Muscle of back (tissue), 13 donors: ENCODE data around the gene CNMD. TPM values are rescaled to one million over a fixed set of nuclear protein-coding genes. Genes with fewer than 3 reads are reported as not detected.

Experiments used
- DNase-seq, 3 donors: peaks; one replicate each; pipeline versions ENCODE4 v3.0.0 to v3.0.0-alpha.2; 2013
- long read RNA-seq, 9 donors: transcript quantifications; one replicate each; lab custom pipeline, GENCODE V29; 2026
- polyA plus RNA-seq, 10 donors: library from polyadenylated mRNA; unstranded; fragments of 120-200 nt; gene quantifications; one replicate each; pipeline ENCODE4 v1.2.1, GENCODE V29; 2013; ENCODE audit not compliant: insufficient read length in 10 of 10

CNMD gene
- 1 to 10 TPM in 5 of 10 donors, under 1 TPM in 5; 0.44 to 1.4 (median 0.95) TPM for polyA plus RNA-seq
- long read RNA-seq, donor 1 = 0 reads
- long read RNA-seq, donor 2 = 0 reads
- long read RNA-seq, donor 3 = 0 reads
- long read RNA-seq, donor 4 = 0 reads
- long read RNA-seq, donor 5 = 0 reads
- long read RNA-seq, donor 6, partial matches to known transcripts = 0 of 1 reads
- long read RNA-seq, donor 6, other reads (novel, unspliced or antisense) = 0 of 1 reads
- long read RNA-seq, donor 7 = 0 reads
- long read RNA-seq, donor 8 = 0 reads
- long read RNA-seq, donor 9 = 0 reads

- no peak for DNase-seq
Measured at GRCh38 chr13:52739468-52740071, at the start of gene CNMD. CNMD (minus strand) TSS chr13:52739820; CDS start chr13:52739701, 119 bp downstream.

DNA sequence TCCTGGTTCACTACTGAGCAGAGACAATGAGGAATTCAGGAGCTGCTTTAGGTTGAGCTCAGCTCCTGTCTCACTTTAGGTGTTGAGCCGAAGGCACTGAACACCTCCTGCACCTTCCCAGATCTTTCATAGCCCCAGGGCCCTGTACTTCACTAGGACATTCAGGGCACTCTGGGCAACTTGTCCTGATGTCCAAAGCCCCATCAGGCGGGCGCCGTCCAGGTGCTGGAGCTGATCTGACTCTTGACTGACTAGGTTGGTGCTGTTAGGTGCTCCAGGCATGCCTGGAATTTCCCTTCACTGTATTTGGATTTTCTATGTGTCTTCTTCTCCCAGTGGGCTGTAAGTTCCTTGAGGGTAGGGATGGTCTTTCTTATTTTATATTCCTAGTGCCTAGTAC is 48.4 kb upstream of the CNMD start:
- no peak for DNase-seq

GRCh38 chr13:52787235-52787634 is 47.6 kb upstream of the CNMD start:
- DNase-seq = no peak

DNA sequence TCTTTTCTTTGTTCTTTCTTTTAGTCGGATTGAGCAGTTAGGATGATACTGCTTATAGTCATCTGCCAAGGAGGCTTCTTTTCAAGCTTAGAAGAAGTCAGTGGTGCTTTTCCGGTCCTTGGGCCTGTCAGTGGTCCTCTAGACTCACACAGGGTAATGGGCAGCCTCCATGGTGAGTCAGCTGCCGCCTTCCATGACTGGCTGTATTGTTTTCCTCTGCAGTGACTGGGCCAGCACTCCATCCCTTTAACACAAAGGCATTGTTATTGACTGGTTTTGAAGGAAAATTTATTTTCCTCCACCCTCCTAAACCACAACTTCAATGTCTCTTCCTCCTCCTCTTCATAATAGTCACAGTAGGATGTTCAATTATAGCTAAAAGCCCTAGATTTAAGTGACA is 47.1 kb upstream of the CNMD start:
- DNase-seq = no peak

DNA sequence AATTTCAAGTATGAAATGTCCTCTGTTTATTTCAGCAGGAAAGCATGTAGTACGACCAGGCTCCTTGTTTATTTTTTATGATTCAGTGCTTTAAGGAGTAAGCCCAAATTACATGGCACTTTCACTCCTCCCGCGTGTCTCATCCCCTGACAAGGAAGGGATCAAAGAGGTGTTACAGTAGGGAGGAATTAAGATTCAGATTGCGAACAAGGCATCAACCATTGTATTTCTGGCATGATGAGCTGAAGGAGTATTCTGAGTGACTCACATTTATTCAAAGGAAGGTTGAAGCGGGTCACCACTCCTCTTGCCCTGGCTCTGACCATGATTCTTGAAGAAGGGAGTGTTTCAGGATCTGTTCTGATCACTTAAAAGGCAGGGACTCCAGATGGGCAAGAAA is 46.1 kb upstream of the CNMD start:
- DNase-seq = no peak

DNA sequence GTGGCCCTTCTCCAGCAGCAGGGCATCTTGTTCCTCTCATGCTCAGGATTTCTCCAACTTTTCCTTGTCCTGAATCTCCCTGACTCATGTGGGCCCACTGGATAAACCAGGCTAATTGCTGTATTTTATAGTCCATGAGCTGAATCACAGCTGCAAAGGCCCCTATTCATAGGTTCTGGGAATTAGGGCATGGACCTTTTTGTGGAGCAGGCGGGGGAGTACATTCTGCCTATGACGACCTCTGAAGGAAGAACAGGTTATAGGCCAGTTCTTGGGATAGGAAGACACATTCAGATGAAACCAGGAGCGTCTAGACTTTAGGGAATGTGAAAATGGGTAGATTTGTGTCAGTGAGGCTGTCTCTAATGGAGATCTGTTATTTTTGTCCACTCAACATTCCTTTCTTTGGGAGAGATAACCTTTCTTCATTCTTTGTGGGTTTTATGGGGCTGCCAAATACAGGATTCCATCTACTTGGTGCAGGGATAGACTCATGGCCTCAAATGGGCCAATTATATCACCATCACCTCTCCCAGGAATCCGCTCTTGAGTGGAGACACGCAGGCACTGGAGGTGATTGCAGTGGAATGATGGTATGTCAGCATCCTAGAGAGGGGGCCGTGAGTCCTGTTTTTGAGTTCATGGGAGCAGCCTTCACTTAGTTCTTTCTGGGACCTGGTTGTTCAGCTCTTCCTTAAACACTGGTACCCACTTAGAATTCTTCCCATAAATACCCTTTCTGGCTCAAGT is 45.1 kb upstream of the CNMD start:
- DNase-seq = no peak

- DNase-seq = no peak
Measured at GRCh38 chr13:52783943-52784342, 44.3 kb upstream of the CNMD start.

GRCh38 chr13:52782471-52783448 is 43.1 kb upstream of the CNMD start:
- DNase-seq = peak in 2 of 3 donors; percentile 11 to 23

GRCh38 chr13:52780611-52781010 is 41.0 kb upstream of the CNMD start:
- DNase-seq = no peak

DNA sequence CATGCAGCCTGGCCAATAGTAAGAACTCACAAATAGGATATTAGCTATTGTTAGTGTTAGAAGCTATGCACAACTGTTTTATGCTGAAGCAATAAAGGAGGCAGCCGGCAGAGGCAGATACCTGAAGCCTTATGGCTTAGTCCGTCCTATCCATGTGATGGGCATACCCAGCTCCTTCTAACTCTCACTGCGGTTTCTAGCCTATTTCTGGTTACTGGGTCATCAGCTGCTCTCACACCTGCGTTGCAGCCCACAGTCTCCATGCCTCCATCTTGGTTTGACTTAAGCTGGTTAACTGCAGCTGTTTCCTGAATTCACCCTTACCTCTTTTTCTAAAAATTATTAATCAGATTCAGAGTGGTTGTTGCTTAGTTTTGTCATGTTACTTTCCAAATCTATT is 40.5 kb upstream of the CNMD start:
- DNase-seq = no peak

GRCh38 chr13:52779103-52779502 is 39.5 kb upstream of the CNMD start:
- no peak for DNase-seq

DNA sequence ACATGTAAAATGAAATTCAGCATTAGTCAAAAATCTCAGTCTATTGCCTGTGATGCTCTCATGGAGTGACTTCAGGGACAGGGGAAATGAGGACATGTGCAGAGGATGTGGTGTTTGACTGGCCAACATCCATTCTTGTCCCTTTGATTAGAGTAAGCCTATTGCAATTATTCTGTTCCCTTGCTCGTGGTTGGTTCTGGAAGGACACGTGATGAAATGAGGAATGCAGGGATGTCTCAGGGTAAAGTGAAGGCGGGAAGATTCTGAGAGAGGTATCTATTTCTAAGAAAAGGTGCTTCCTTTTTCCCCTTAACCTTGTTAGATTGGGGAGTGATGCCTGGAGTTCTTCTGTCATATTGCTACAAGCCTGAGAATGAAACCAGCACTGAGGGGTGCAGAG is 37.1 kb upstream of the CNMD start:
- DNase-seq = no peak

DNA sequence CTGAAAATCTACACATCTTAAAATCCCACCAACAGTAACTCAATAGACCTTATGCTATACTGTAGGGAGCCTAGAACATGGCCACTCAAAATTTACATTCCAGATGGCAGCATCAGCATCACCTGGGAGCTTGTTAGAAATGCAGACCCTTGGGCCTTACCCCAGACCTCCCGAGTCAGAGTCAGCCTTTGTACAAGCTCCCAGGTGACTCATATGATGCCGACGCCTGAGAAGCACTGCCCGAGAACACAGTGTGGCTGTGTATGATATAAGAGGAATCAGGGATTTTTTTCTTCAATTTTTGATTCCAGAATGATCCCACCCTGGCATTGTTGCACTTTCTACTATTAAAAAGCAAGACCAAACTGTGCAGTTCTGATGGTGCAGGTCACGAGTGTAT is 35.9 kb upstream of the CNMD start:
- DNase-seq = no peak

DNA sequence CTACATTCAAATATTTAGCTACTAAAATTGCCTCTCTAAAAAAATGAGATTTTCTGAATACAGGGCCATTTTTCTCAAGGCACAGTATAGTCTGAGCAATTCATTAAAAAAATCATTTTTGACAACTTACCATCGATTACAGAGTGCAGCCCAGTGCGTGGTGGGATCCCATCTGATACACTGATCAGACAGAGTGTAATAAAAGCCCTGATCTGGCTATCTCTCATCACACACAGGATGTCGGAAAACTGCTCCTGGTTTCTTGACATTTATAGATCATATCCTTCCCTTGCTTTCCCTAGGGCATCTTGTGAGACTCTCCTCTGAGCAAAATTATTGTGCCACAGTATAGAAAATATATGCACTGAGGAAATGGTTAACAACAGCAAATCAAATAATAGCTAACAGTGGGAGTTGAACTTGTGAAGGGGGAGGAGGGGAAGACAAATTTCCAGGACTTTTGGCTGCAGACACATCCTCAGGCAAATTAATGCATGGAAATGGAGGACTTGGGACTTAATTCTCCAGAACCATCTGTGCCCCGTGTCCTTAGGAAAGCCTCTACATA is 28.4 kb upstream of the CNMD start:
- DNase-seq = no peak

GRCh38 chr13:52765611-52766390 is 26.2 kb upstream of the CNMD start:
- DNase-seq = no peak

- DNase-seq = no peak
Measured at GRCh38 chr13:52760077-52760476, 20.5 kb upstream of the CNMD start.

- DNase-seq = no peak
Measured at GRCh38 chr13:52758114-52758513, 18.5 kb upstream of the CNMD start.

- no peak for DNase-seq
Measured at GRCh38 chr13:52751196-52751595, 11.6 kb upstream of the CNMD start.

DNA sequence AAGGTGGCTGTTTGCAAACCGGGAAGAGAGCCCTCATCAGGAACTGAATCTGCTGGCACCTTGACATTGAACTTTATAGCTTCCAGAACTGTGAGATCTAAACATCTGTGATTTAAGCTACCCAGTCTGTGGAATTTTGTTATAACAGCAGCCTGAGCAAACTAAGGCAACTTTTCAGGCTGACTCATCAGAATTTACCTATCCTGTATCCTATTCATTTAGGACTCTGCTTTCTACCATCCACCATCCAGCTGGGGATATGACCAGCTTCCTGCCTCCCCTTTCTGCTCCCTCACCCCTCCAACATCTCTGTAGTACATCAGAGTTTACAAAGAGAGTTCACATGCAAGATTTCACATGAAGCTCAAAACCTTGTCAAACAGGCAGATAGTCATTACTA is 11.1 kb upstream of the CNMD start:
- DNase-seq = no peak

- DNase-seq = no peak
Measured at GRCh38 chr13:52749419-52749818, 9.8 kb upstream of the CNMD start.

GRCh38 chr13:52746141-52746540 is 6.5 kb upstream of the CNMD start:
- no peak for DNase-seq
